HG03521 (cell line): ENCODE results near the gene KAT14.
"Not testable (repeated sequence)": the region's sequence is repeated elsewhere in the genome, so short reads cannot be mapped to it uniquely, and the experiment has no call there.

Source experiments
- ATAC-seq: cut with Tn5 transposase; IDR thresholded peaks from one replicate; pipeline ENCODE4 v1.9.1; 2021; ENCODE audit warnings: mild to moderate bottlenecking, moderate library complexity; ENCODE audit not compliant: unreplicated experiment

The KAT14 gene

GRCh38 chr20:18144541-18145099 lies 7.0 kb downstream of the KAT14 start:
- ATAC-seq, result no peak

GRCh38 chr20:18154342-18154741 lies 16.7 kb downstream of the KAT14 start:
- ATAC-seq, result no peak

GRCh38 chr20:18156045-18156444 lies 18.4 kb downstream of the KAT14 start:
- ATAC-seq, result no peak

- no peak for ATAC-seq
Observed at GRCh38 chr20:18164356-18164755, 26.7 kb downstream of the KAT14 start.

GRCh38 chr20:18165553-18165952 lies 27.9 kb downstream of the KAT14 start:
- no peak for ATAC-seq

GRCh38 chr20:18166241-18166881 lies 28.7 kb downstream of the KAT14 start:
- ATAC-seq, result no peak

- no peak for ATAC-seq
Observed at GRCh38 chr20:18166950-18167349, 29.3 kb downstream of the KAT14 start.

- no peak for ATAC-seq
Observed at GRCh38 chr20:18172379-18172778, 34.7 kb downstream of the KAT14 start.

- ATAC-seq, result no peak
Observed at GRCh38 chr20:18174906-18175683, 37.4 kb downstream of the KAT14 start.

GRCh38 chr20:18176318-18176785 lies 38.7 kb downstream of the KAT14 start:
- no peak for ATAC-seq

GRCh38 chr20:18180366-18180765 lies 42.7 kb downstream of the KAT14 start:
- not testable (repeated sequence) for ATAC-seq

- no peak for ATAC-seq
Observed at GRCh38 chr20:18180815-18181214, 43.2 kb downstream of the KAT14 start.

- no peak for ATAC-seq
Observed at GRCh38 chr20:18187020-18187419, 49.4 kb downstream of the KAT14 start.

- ATAC-seq, result no peak
Observed at GRCh38 chr20:18188434-18188833, 50.8 kb downstream of the KAT14 start.

GRCh38 chr20:18190338-18191233 lies 52.9 kb downstream of the KAT14 start:
- no peak for ATAC-seq

GRCh38 chr20:18191306-18191705 lies 53.6 kb downstream of the KAT14 start:
- no peak for ATAC-seq

GRCh38 chr20:18194461-18194860 lies 56.8 kb downstream of the KAT14 start:
- not testable (repeated sequence) for ATAC-seq

- ATAC-seq, result no peak
Observed at GRCh38 chr20:18195931-18196330, 58.3 kb downstream of the KAT14 start.

- no peak for ATAC-seq
Observed at GRCh38 chr20:18197382-18198070, 59.9 kb downstream of the KAT14 start.

- no peak for ATAC-seq
Observed at GRCh38 chr20:18202966-18203365, 65.3 kb downstream of the KAT14 start.
